ENCODE data around the gene ATG13. TPM values are rescaled to one million over a fixed set of nuclear protein-coding genes. Genes with fewer than 3 reads are reported as not detected.

ATG13 gene
- total and polyA plus RNA-seq, 2 of the 8 experiments (the other 6 are each of a cell fraction or from before 2014, with no cell fraction given): 65.0 to 77.4 TPM

- Histone ChIP-seq H4K91ac (replicated peaks; ENCODE audit: insufficient read length, low read length) (no peak overlapping the region), H3K23ac (ENCODE audit: insufficient read length) (no peak overlapping the region), H2BK120ac (replicated peaks; ENCODE audit: low read depth, low read length) (no peak overlapping the region), H4K5ac (ENCODE audit: insufficient read length, low read depth, low read length) (no peak overlapping the region), H3K4me2 (ENCODE audit: insufficient read depth in 1 of 2, low read depth in 2 of 2, low read length in 2 of 2) (no peak overlapping the region), H3K4me3 (ENCODE audit: extremely low read depth in 1 of 4, insufficient read depth in 2 of 4, low read depth in 3 of 4, low read length in 4 of 4) (no peak overlapping the region), H3K4ac (replicated peaks; ENCODE audit: insufficient read length, low read depth, low read length) (no peak overlapping the region), H3K4me1 (replicated peaks in 1 of 4; ENCODE audit: control insufficient read depth in 3 of 4, insufficient read depth in 4 of 4, low read length in 3 of 4) (peaks cover 0 to 5% (median 3%) of the 10 kb centered on the region in 4 experiments; a peak in 3 of 7 replicates), H4K20me1 (replicated peaks in 1 of 2; ENCODE audit: control insufficient read depth in 1 of 2, insufficient read depth in 2 of 2, low read length in 2 of 2) (peaks cover 3 to 5% of the 10 kb centered on the region in 2 experiments), H3K79me1 (ENCODE audit: low read depth, low read length) (peaks cover 2% of the 10 kb centered on the region; the same call in 1 of the 2 replicates), H2BK20ac (ENCODE audit: low read length) (no peak overlapping the region), H3K18ac (ENCODE audit: extremely low read depth, low read length) (no peak overlapping the region), H4K8ac (ENCODE audit: extremely low read depth, insufficient read depth, low read length) (no peak overlapping the region), H2BK12ac (ENCODE audit: low read depth, low read length) (no peak overlapping the region), H3K79me2 (ENCODE audit: control insufficient read depth in 1 of 2, insufficient read depth in 2 of 2, low read length in 2 of 2) (peaks cover 11 to 16% of the 10 kb centered on the region in 2 experiments), H2BK5ac (ENCODE audit: low read depth, low read length) (no peak overlapping the region), H2AFZ (ENCODE audit: low read length) (no peak overlapping the region), H3K56ac (replicated peaks; ENCODE audit: insufficient read length, low read depth, low read length) (no peak overlapping the region), H3K36me3 (ENCODE audit: control insufficient read depth in 2 of 4, insufficient read depth in 4 of 4, low read length in 3 of 4) (no peaks in the 10 kb centered on the region), H3K14ac (ENCODE audit: insufficient read length) (no peak overlapping the region), H3K27ac (ENCODE audit: low read depth, low read length) (no peak overlapping the region), H3K27me3 (replicated peaks in 1 of 4; ENCODE audit: control insufficient read depth in 3 of 4, extremely low read depth in 1 of 4, insufficient read depth in 3 of 4, low read length in 3 of 4) (no peaks in the 10 kb centered on the region), H3K9me3 (ENCODE audit: insufficient read depth in 2 of 2, low read depth in 1 of 2, low read length in 1 of 2) (no peaks in the 10 kb centered on the region), H2AK5ac (ENCODE audit: low read depth, low read length) (no peak overlapping the region), H3K9ac (replicated peaks in 1 of 4; ENCODE audit: extremely low read depth in 1 of 4, low read depth in 3 of 4, low read length in 3 of 4) (no peak overlapping the region), H3K23me2 (ENCODE audit: low read depth, low read length) (no peaks in the 10 kb centered on the region), H2BK15ac (ENCODE audit: low read length) (no peak overlapping the region)
- CTCF ChIA-PET (ENCODE audit: partially characterized antibody): no interaction called here
- no peak for DNase-seq (ENCODE audit: low read depth in 1 of 2, low spot score in 2 of 2)
- POLR2A ChIA-PET (ENCODE audit: partially characterized antibody): no interaction called here
- WGBS, 2 experiments (ENCODE audit: extremely low coverage in 1 of 2, insufficient coverage in 1 of 2, insufficient read length in 1 of 2, insufficient replicate concordance in 2 of 2, low coverage in 1 of 2, low lambda C conversion rate in 2 of 2, missing lambda C conversion rate in 1 of 2): 89% methylated on average over 1 of the region's 1 CpG; no CpG with 5 or more reads in 1 of the 2 experiments
- TF ChIP-seq TEAD4 (IDR thresholded peaks at IDR 0.05; ENCODE audit: low read depth, low read length) (no peak), RAD21 (IDR thresholded peaks at IDR 0.05 in 1 of 2, conservative IDR thresholded peaks at IDR 0.05 in 1 of 2; ENCODE audit: low read depth in 2 of 2, low read length in 2 of 2) (no peak), RFX5 (IDR thresholded peaks at IDR 0.05; ENCODE audit: borderline replicate concordance, low read depth, low read length) (no peak), MAX (IDR thresholded peaks at IDR 0.05) (no peak), HDAC6 (IDR thresholded peaks at IDR 0.05; ENCODE audit: low read depth, low read length) (no peak), RXRA (IDR thresholded peaks at IDR 0.05; ENCODE audit: insufficient read depth, low read depth, low read length) (no peak), SRF (IDR thresholded peaks at IDR 0.05; ENCODE audit: low read depth, low read length) (no peak), NANOG (IDR thresholded peaks at IDR 0.05; ENCODE audit: insufficient read depth, low read depth, low read length, poor library complexity, severe bottlenecking) (no peak), PHF8 (conservative IDR thresholded peaks at IDR 0.05; ENCODE audit: low read depth, low read length) (no peak), GTF2F1 (IDR thresholded peaks at IDR 0.05; ENCODE audit: borderline replicate concordance, low read depth, low read length) (no peak), SIRT6 (IDR thresholded peaks at IDR 0.05; ENCODE audit: low read length) (no peak), ZNF274 (IDR thresholded peaks at IDR 0.05; ENCODE audit: borderline replicate concordance, extremely low read depth, low read length) (no peak), CHD2 (IDR thresholded peaks at IDR 0.05; ENCODE audit: low read length) (no peak)
- no peak for FAIRE-seq
Observed at GRCh38 chr11:46597155-46597554, 20.2 kb upstream of the ATG13 start.

Data from H1 (cell line).